GM21576 (cell line): ENCODE data around the gene CDK11A.
A peak's percentile ranks its signal among the peaks of the same experiment; 100 is the strongest.
"Not testable (repeated sequence)": the region's sequence is repeated elsewhere in the genome, so short reads cannot be mapped to it uniquely, and the experiment has no call there.

ENCODE experiments used
- ATAC-seq: cut with Tn5 transposase; IDR thresholded peaks from one replicate; pipeline ENCODE4 v1.9.1; 2021; ENCODE audit warnings: mild to moderate bottlenecking, moderate library complexity; ENCODE audit not compliant: unreplicated experiment

The CDK11A gene

GRCh38 chr1:1684031-1684681 is 40.0 kb downstream of the CDK11A start:
- no peak for ATAC-seq

DNA sequence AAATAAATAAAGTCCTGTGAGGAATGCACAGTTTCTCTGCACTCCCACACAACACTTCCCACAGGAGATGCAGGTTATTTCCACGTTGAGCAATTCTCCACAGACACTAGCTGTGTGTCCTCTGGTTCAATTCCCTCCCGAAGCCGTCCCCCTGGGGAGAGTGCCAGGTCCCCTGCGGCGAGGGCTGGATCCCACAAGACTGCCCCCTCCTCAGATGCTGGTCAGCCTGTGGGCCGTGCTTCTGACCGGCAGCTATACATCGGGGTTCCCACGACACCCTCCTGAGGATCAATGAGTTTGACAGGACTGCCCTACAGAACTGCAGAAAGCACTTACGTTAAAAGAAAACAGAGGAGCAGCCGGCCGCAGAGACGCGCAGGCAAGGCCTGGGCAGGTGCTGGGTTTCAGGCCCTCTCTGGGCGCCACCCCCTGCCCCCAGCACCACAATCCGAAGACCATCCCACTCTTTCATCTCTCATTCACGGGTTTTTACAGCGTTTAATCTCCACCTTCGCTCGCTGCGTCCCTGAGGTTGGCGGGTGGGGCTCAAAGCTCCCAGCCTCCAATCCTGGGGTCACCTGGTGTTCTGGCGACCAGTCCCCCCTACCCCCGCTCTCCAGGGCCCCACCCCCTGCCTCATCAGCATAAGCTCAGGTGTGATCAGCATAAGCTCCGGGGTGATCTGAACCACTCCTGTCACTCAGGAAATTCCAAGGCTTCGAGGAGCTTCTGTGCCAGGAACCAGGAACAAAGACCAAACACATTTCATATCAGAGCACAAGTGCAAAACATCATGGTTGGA is 40.9 kb downstream of the CDK11A start:
- ATAC-seq: no peak

- no peak for ATAC-seq
These were observed 43.3 kb downstream of the CDK11A start for GRCh38 chr1:1680912-1681273.

DNA sequence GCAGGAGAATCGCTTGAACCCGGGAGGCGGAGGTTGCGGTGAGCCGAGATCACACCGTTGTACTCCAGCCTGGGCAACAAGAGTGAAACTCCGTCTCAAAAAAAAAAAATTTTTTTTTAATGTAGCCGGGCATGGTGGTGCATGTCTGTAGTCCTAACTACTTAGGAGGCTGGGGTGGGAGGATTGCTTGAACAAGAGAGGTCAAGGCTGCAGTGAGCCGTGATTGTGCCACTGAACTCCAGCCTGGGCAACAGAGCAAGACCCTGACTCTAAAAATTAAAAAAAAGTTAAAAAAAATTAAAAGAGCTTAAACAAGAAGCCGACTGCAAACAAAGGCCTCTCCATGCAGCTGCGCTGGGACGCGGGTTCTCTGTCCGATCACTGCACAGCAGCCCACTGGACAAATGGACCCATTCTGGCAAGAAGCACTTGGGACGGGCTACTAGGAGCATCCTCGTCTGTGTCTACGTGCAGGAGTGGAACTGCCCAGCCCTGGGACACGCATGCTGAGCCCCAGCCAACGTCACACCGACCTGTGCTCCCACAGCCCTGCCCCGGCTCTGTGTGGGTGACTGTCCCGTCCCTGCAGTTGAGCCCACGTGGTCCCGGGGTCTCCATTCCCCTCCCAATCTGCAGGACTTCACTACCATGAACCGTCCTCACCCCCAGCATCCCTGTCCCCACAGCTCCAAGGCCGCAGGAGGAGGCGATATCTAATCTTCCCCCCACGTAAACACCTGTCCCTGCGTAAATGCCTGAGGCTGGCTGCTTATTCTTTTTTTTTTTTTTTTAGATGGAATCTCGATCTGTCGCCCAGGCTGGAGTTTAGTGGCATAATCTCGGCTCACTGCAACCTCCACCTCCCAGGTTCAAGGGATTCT is 43.9 kb downstream of the CDK11A start:
- no peak for ATAC-seq

- ATAC-seq: no peak
These were observed 45.4 kb downstream of the CDK11A start for GRCh38 chr1:1678581-1679380.

GRCh38 chr1:1677718-1678580 is 46.2 kb downstream of the CDK11A start:
- ATAC-seq: peak; percentile 60

DNA sequence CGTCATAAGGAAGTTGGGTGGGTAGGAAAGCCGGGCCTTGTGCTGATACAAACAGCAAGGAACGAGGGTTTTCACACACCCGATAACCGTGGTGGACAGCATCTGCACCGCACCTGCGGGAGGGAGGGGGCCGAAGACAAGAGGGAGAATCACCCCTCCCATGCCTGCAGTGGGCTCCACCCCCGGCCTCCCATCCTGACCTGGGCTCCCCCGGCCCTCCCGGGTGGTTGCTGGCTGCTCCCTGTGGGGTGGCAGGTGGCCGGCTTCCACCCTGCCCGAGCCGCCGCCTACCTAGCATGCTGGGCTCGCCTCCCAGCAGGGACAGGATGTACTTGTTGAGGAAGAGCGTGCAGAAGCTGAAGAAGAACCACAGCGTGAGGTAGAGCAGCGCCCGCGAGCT is 48.1 kb downstream of the CDK11A start:
- not testable (repeated sequence) for ATAC-seq

- not testable (repeated sequence) for ATAC-seq
These were observed 48.9 kb downstream of the CDK11A start for GRCh38 chr1:1675218-1675617.

GRCh38 chr1:1674806-1675205 is 49.4 kb downstream of the CDK11A start:
- ATAC-seq: not testable (repeated sequence)

- ATAC-seq: no peak
These were observed 51.8 kb downstream of the CDK11A start for GRCh38 chr1:1672181-1672965.

DNA sequence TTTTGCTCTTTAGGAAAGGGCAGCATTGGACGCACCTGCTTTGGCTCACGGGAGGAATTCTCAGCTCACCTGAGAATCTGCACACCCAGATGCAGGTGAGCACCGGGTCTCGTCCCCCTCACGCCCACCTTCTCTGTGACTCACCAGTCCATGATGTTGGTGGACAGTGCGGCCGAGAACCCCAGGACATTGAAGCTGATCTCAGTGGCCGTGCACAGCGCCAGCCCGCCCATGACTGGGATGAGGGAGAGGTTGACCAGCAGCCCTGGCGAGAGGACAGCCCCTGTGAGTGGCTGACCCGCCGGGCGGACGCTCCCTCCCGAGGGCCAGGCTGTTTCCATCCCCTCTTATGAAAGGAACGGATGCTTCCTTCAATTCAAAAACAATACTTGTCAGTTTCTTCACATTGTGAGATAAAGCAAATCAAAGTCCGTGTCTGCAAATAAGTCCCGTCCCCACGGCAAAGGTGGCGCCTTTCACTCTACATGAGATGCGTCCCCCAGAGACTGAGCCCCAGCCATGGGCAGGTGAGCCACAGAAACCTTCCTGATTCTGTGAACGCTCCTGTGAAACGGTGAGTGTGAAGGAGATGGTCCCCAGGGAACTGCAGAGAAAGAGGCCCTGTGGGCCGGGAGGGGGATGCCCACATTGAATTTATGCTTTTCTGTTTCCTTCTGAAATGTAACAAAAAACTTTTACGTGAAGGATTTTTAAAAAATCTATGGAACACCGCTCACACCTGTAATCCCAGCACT is 52.6 kb downstream of the CDK11A start:
- ATAC-seq: no peak

GRCh38 chr1:1670866-1671265 is 53.3 kb downstream of the CDK11A start:
- no peak for ATAC-seq

- ATAC-seq: no peak
These were observed 54.4 kb downstream of the CDK11A start for GRCh38 chr1:1669468-1670440.

DNA sequence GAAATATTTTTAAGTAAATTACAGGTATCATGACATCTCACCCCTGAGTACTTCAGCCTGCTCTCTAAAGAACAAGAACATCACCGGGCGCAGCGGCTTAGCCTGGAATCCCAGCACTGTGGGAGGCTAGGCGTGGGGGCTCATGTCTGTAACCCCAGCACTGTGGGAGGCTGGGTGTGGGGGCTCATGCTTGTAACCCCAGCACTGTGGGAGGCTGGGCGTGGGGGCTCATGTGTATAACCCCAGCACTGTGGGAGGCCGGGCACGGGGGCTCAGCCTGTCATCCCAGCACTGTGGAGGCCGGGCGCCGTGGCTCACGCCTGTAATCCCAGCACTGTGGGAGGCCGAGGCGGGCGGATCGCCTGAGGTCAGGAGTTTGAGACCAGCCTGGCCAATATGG is 57.6 kb downstream of the CDK11A start:
- ATAC-seq: no peak

DNA sequence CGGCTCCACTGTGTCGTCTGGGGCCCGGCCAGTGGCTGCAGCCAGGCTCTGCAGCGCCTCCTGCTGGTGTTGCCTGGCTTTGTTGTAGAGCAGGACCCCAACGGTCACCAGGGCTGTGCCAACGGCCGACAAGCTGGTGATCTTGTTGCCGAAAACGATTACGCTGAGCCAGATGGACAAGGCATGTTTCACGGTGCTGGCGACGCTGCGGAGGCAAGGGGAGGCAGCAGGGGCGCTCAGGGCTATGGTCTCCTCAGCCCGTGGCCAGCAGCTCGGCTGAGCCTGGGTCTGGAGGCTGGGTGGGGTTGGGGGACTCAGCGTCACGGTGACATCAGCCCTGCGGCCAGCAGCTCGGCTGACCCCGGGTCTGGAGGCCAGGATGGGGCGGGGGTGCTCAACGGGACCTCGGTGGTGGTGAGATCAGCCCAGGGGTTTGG is 58.3 kb downstream of the CDK11A start:
- ATAC-seq: no peak

- ATAC-seq: no peak
These were observed 59.0 kb downstream of the CDK11A start for GRCh38 chr1:1664941-1665814.
